H1 (cell line): ENCODE results near the gene PIM1. TPM values are rescaled to one million over a fixed set of nuclear protein-coding genes. Genes with fewer than 3 reads are reported as not detected.
"Not testable (repeated sequence)": the region's sequence is repeated elsewhere in the genome, so short reads cannot be mapped to it uniquely, and the experiment has no call there.

Experiments used
- CTCF ChIA-PET: fragments of 300-600 bp; sonication (Branson Sonifier 250); formaldehyde crosslinking; loops from one replicate; lab custom pipeline; 2021; ENCODE audit not compliant: partially characterized antibody; lab: Charles Lee
- POLR2A ChIA-PET: fragments of 300-600 bp; sonication (Branson Sonifier 250); formaldehyde crosslinking; loops from one replicate; lab custom pipeline; 2021; ENCODE audit warnings: inconsistent platforms; ENCODE audit not compliant: partially characterized antibody; lab: Charles Lee
- DNase-seq, 2 experiments: peaks; one replicate each; pipeline versions ENCODE4 v3.0.0 to v3.0.0-alpha.2; 2010 to 2022; ENCODE audit warnings: low spot score in 2 of 2, low read depth in 1 of 2, mixed read lengths in 1 of 2
- FAIRE-seq: peaks from 2 replicates; lab custom pipeline; 2011; peaks lifted over from hg19 to GRCh38; lab: Jason Lieb, UNC
- H2AFZ ChIP-seq: 2 replicates; pipeline ENCODE4 v1.8.1; 2012; ENCODE audit warnings: low read length, inconsistent platforms
- H2AK5ac ChIP-seq: 2 replicates; pipeline ENCODE4 v1.6.1; 2013; ENCODE audit warnings: low read depth, low read length
- H2BK120ac ChIP-seq: replicated peaks from 2 replicates; pipeline ENCODE3; 2013; ENCODE audit warnings: low read depth, low read length, inconsistent platforms
- H2BK12ac ChIP-seq: 2 replicates; pipeline ENCODE4 v1.6.1; 2013; ENCODE audit warnings: low read depth, low read length
- H2BK15ac ChIP-seq: 2 replicates; pipeline ENCODE4 v1.6.1; 2013; ENCODE audit warnings: low read length
- H2BK20ac ChIP-seq: 2 replicates; pipeline ENCODE4 v1.6.1; 2013; ENCODE audit warnings: low read length
- H2BK5ac ChIP-seq: 2 replicates; pipeline ENCODE4 v1.6.1; 2013; ENCODE audit warnings: low read depth, low read length
- H3K14ac ChIP-seq: 2 replicates; pipeline ENCODE4 v1.6.1; 2013; ENCODE audit warnings: inconsistent platforms; ENCODE audit not compliant: insufficient read length
- H3K18ac ChIP-seq: 2 replicates; pipeline ENCODE4 v1.6.1; 2013; ENCODE audit warnings: low read length; ENCODE audit errors: extremely low read depth
- H3K23ac ChIP-seq: 2 replicates; pipeline ENCODE4 v1.6.1; 2013; ENCODE audit warnings: inconsistent platforms; ENCODE audit not compliant: insufficient read length
- H3K23me2 ChIP-seq: 2 replicates; pipeline ENCODE4 v1.6.1; 2013; ENCODE audit warnings: low read depth, low read length
- H3K27ac ChIP-seq: 2 replicates; pipeline ENCODE4 v1.6.1; 2011; ENCODE audit warnings: low read depth, low read length, inconsistent platforms
- H3K27me3 ChIP-seq, 4 experiments: replicated peaks in 1 of 4; 1 replicate in 1 of 4; 2 replicates in 3 of 4; pipeline versions ENCODE4 v1.6.1 to v1.8.1; 2011 to 2013; ENCODE audit warnings: low read length in 3 of 4, mild to moderate bottlenecking in 3 of 4, inconsistent platforms in 2 of 4, mixed read lengths in 2 of 4, moderate library complexity in 1 of 4; ENCODE audit not compliant: control insufficient read depth in 3 of 4, insufficient read depth in 3 of 4; ENCODE audit errors: extremely low read depth in 1 of 4
- H3K36me3 ChIP-seq, 4 experiments: 2 replicates each; pipeline versions ENCODE4 v1.6.1 to v1.8.1; 2011 to 2013; ENCODE audit warnings: mild to moderate bottlenecking in 4 of 4, low read length in 3 of 4, moderate library complexity in 2 of 4, control low read depth in 1 of 4, inconsistent platforms in 1 of 4; ENCODE audit not compliant: insufficient read depth in 4 of 4, control insufficient read depth in 2 of 4
- H3K4ac ChIP-seq: replicated peaks from 2 replicates; pipeline ENCODE3; 2013; ENCODE audit warnings: low read length, low read depth, mixed read lengths, inconsistent platforms; ENCODE audit not compliant: insufficient read length
- H3K4me1 ChIP-seq, 4 experiments: replicated peaks in 1 of 4; 1 replicate in 1 of 4; 2 replicates in 3 of 4; pipeline versions ENCODE4 v1.6.1 to v1.8.1; 2011 to 2013; ENCODE audit warnings: low read length in 3 of 4, inconsistent platforms in 2 of 4, mixed read lengths in 1 of 4; ENCODE audit not compliant: insufficient read depth in 4 of 4, control insufficient read depth in 3 of 4
- H3K4me2 ChIP-seq, 2 experiments: 2 replicates each; pipeline versions ENCODE4 v1.6.1 to v1.8.1; 2011 to 2013; ENCODE audit warnings: low read depth in 2 of 2, low read length in 2 of 2, control low read depth in 1 of 2, inconsistent platforms in 1 of 2, mild to moderate bottlenecking in 1 of 2; ENCODE audit not compliant: insufficient read depth in 1 of 2
- H3K4me3 ChIP-seq, 4 experiments: fragments of 200-600, 300-600 bp in 1 of 4; sonication (generic), shearing (Covaris generic), sonication (Bioruptor Twin) in 1 of 4; 2 replicates each; pipeline versions ENCODE4 v1.5.1 to v1.8.1; 2011 to 2016; ENCODE audit warnings: low read length in 4 of 4, low read depth in 3 of 4, control low read depth in 2 of 4, inconsistent platforms in 2 of 4, mild to moderate bottlenecking in 2 of 4, mixed read lengths in 1 of 4, moderate library complexity in 1 of 4; ENCODE audit not compliant: insufficient read depth in 2 of 4; ENCODE audit errors: extremely low read depth in 1 of 4
- H3K56ac ChIP-seq: replicated peaks from 2 replicates; pipeline ENCODE3; 2013; ENCODE audit warnings: low read depth, mild to moderate bottlenecking, mixed read lengths, low read length, inconsistent platforms; ENCODE audit not compliant: insufficient read length
- H3K79me1 ChIP-seq: 2 replicates; pipeline ENCODE4 v1.6.1; 2013; ENCODE audit warnings: low read depth, low read length, control low read depth
- H3K79me2 ChIP-seq, 2 experiments: 2 replicates each; pipeline versions ENCODE4 v1.6.1 to v1.8.1; 2012 to 2013; ENCODE audit warnings: low read length in 2 of 2, mild to moderate bottlenecking in 2 of 2, inconsistent platforms in 1 of 2; ENCODE audit not compliant: insufficient read depth in 2 of 2, control insufficient read depth in 1 of 2
- H3K9ac ChIP-seq, 4 experiments: replicated peaks in 1 of 4; 1 replicate in 1 of 4; 2 replicates in 3 of 4; pipeline versions ENCODE4 v1.6.1 to v1.8.1; 2011 to 2013; ENCODE audit warnings: low read depth in 3 of 4, low read length in 3 of 4, control low read depth in 2 of 4, mild to moderate bottlenecking in 2 of 4, moderate library complexity in 2 of 4, inconsistent platforms in 1 of 4; ENCODE audit errors: extremely low read depth in 1 of 4
- H3K9me3 ChIP-seq, 2 experiments: 2 replicates each; pipeline versions ENCODE4 v1.6.1 to v1.8.1; 2012 to 2013; ENCODE audit warnings: mild to moderate bottlenecking in 2 of 2, moderate library complexity in 2 of 2, control low read depth in 1 of 2, inconsistent platforms in 1 of 2, low read depth in 1 of 2, low read length in 1 of 2, mixed read lengths in 1 of 2; ENCODE audit not compliant: insufficient read depth in 2 of 2
- H4K20me1 ChIP-seq, 2 experiments: replicated peaks in 1 of 2; 2 replicates each; pipeline versions ENCODE3 to v1.8.1; 2011 to 2013; ENCODE audit warnings: inconsistent platforms in 2 of 2, low read length in 2 of 2, mild to moderate bottlenecking in 1 of 2; ENCODE audit not compliant: insufficient read depth in 2 of 2, control insufficient read depth in 1 of 2
- H4K5ac ChIP-seq: 2 replicates; pipeline ENCODE4 v1.6.1; 2013; ENCODE audit warnings: low read length, low read depth, mixed read lengths, inconsistent platforms; ENCODE audit not compliant: insufficient read length
- H4K8ac ChIP-seq: 2 replicates; pipeline ENCODE4 v1.8.0; 2013; ENCODE audit warnings: mild to moderate bottlenecking, moderate library complexity, low read length, inconsistent platforms; ENCODE audit not compliant: insufficient read depth; ENCODE audit errors: extremely low read depth
- H4K91ac ChIP-seq: replicated peaks from 2 replicates; pipeline ENCODE3; 2013; ENCODE audit warnings: low read length, mixed read lengths, inconsistent platforms; ENCODE audit not compliant: insufficient read length
- WGBS, 2 experiments: shearing (Covaris generic) in 1 of 2; methylation state at CpG; one replicate each; pipeline versions ENCODE4 v1.1.6 to v1.1.7; 2013 to 2015; ENCODE audit warnings: low lambda C conversion rate in 2 of 2, mixed read lengths in 2 of 2, inconsistent platforms in 1 of 2, low coverage in 1 of 2, missing lambda C conversion rate in 1 of 2; ENCODE audit not compliant: insufficient replicate concordance in 2 of 2, insufficient coverage in 1 of 2, insufficient read length in 1 of 2; ENCODE audit errors: extremely low coverage in 1 of 2, missing lambda C conversion rate in 1 of 2; 5-methylcytosine and 5-hydroxymethylcytosine counted together
- polyA plus RNA-seq, 7 experiments: library from polyadenylated mRNA; depleted of rRNA in 3 of 7; stranded (reverse) in 5 of 7; unstranded in 2 of 7; fragments of >200 nt in 5 of 7; fragments of 200-250 nt in 2 of 7; gene quantifications; 1 replicate in 5 of 7; 2 replicates in 1 of 7; 4 replicates in 1 of 7; pipeline versions ENCODE4 v1.2.1 to v1.2.3, GENCODE V29; 2011 to 2013; ENCODE audit warnings: missing spikeins in 2 of 7, mixed read lengths in 2 of 7
- total RNA-seq: library from RNA; stranded (reverse); fragmentation: NEBNext Ultra II Directional; extraction: Animal tissue kit (Norgen Biotek cat#: 25700); gene quantifications from 2 replicates; pipeline ENCODE4 v1.2.1, GENCODE V29; 2021

The PIM1 gene
- total and polyA plus RNA-seq, 2 of the 8 experiments (the other 6 are each of a cell fraction or from before 2014, with no cell fraction given) = 25.5 to 94.9 TPM

DNA sequence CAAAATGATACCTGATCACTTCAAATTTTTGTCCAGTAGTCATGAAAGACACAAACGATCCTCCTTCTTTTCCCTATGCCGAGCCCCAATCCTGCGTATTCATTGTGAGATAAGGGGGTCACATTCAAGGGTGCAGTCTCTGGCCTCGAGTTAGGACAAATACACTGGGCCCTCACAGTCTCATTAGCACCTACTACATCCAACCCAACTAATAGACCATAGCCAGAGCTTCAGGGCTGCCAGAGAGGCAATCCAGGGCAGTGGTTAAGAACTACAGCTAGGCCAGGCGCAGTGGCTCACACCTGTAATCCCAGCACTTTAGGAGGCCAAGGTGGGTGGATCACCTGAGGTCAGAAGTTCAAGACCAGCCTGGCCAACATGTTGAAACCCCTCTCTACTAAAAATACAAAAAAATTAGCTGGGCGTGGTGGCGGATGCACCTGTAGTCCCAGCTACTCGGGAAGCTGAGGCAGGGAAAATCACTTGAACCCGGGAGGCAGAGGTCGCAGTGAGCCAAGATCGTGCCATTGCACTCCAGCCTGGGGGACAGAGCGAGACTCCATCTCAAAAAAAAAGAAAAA, 41.0 kb upstream of the PIM1 start:
- Histone ChIP-seq H3K4ac (peak overlapping the region; percentile 10), H3K36me3 (peaks cover 0 to 30% (median 0%) of the 10 kb centered on the region in 4 experiments; a peak in 1 of 8 replicates), H2BK12ac (peak overlapping the region; percentile 30; the same call in 1 of the 2 replicates), H2BK5ac (0 out of 2 replicates have a peak overlapping the region, but pooled peaks have one; percentile 16), H3K79me2 (peaks cover 0 to 58% of the 10 kb centered on the region in 2 experiments; a peak in 3 of 4 replicates), H3K4me1 (peaks cover 18 to 47% (median 32%) of the 10 kb centered on the region in 4 experiments), H3K18ac (peak overlapping the region; percentile 63), H3K27ac (0 out of 2 replicates have a peak overlapping the region, but pooled peaks have one; percentile 14)
- not testable (repeated sequence) for H4K20me1 ChIP-seq, H3K23ac ChIP-seq, H2BK120ac ChIP-seq, H3K4me3 ChIP-seq, H3K56ac ChIP-seq, H4K8ac ChIP-seq, H3K23me2 ChIP-seq, H2AFZ ChIP-seq, H3K4me2 ChIP-seq, FAIRE-seq, H2AK5ac ChIP-seq, H2BK15ac ChIP-seq, DNase-seq, H4K5ac ChIP-seq, H2BK20ac ChIP-seq, H3K9me3 ChIP-seq, H4K91ac ChIP-seq, H3K9ac ChIP-seq, H3K27me3 ChIP-seq, H3K14ac ChIP-seq, H3K79me1 ChIP-seq
- POLR2A ChIA-PET = interaction anchor here (0.6 to 39.1 kb wide), 10 partner anchors 11 to 205 kb away, joined by 3 to 1024 read pairs (median 4); partner anchors contain the start of gene PIM1
- WGBS, 2 experiments = 95% methylated on average over 12 of the region's 12 CpGs; no CpG with 5 or more reads in 1 of the 2 experiments
- CTCF ChIA-PET = interaction anchor here (1.0 to 5.1 kb wide), 15 partner anchors 9 to 149 kb away, joined by 3 to 39 read pairs (median 5); partner anchors contain the start of gene PIM1
